Gastroesophageal sphincter (tissue), 4 donors: ENCODE results near the gene RBM43. TPM values are rescaled to one million over a fixed set of nuclear protein-coding genes. Genes with fewer than 3 reads are reported as not detected.

ENCODE experiments used
- ATAC-seq: fragments of 150-250 bp; one replicate; pipeline ENCODE4 v1.9.1; 2016; ENCODE audit warnings: mild to moderate bottlenecking, moderate library complexity
- H3K27ac ChIP-seq, 4 donors: fragments of 200-600 bp; sonication (generic) in 3 of 4; 1 replicate in 3 of 4; 2 replicates in 1 of 4; pipeline ENCODE4 v1.5.1; 2016 to 2019
- H3K27me3 ChIP-seq: fragments of 200-600 bp; sonication (generic); one replicate; pipeline ENCODE4 v1.5.1; 2019
- H3K36me3 ChIP-seq, 2 donors: fragments of 200-600 bp; sonication (generic); one replicate each; pipeline ENCODE4 v1.5.1; 2019; ENCODE audit warnings: control low read depth in 1 of 2
- H3K4me1 ChIP-seq, 3 donors: fragments of 200-600 bp; sonication (generic); 1 replicate in 2 of 3; 2 replicates in 1 of 3; pipeline ENCODE4 v1.5.1; 2016 to 2019; ENCODE audit warnings: control low read depth in 2 of 3
- H3K4me3 ChIP-seq, 2 donors: fragments of 200-600 bp; sonication (generic); one replicate each; pipeline ENCODE4 v1.5.1; 2019; ENCODE audit warnings: mild to moderate bottlenecking in 1 of 2, moderate library complexity in 1 of 2
- H3K9me3 ChIP-seq, 3 donors: fragments of 200-600 bp; sonication (generic); one replicate each; pipeline ENCODE4 v1.5.1; 2017 to 2019; ENCODE audit warnings: control low read depth in 2 of 3
- EP300 ChIP-seq: sonication (generic); formaldehyde crosslinking; IDR thresholded peaks from one replicate; pipeline ENCODE4 v1.6.1; 2017; ENCODE audit warnings: antibody characterized with exemption, mild to moderate bottlenecking
- POLR2A ChIP-seq, 2 donors: fragments of 450-650 bp; IDR thresholded peaks; one replicate each; pipeline ENCODE4 v1.6.1; 2017; ENCODE audit warnings: antibody characterized with exemption in 2 of 2, mild to moderate bottlenecking in 2 of 2, moderate library complexity in 1 of 2
- POLR2AphosphoS5 ChIP-seq: sonication (generic); formaldehyde crosslinking; IDR thresholded peaks from one replicate; pipeline ENCODE4 v1.6.1; 2017; ENCODE audit warnings: antibody characterized with exemption
- WGBS, 2 donors: methylation state at CpG; one replicate each; pipeline ENCODE4 v1.1.5; 2018; ENCODE audit warnings: low coverage in 1 of 2; 5-methylcytosine and 5-hydroxymethylcytosine counted together
- total RNA-seq, 4 donors: library from RNA; depleted of rRNA; stranded (reverse); fragments of >200 nt; gene quantifications; one replicate each; pipeline ENCODE4 v1.1.0, GENCODE V29; 2016
- TF ChIP-seq, protein P1 (sequence below), 4 experiments: fragments of 200-600 bp in 2 of 4; fragments of 450-650 bp in 2 of 4; sonication (generic) in 1 of 4; IDR thresholded peaks; one replicate each; pipeline ENCODE4 v1.5.1; 2017 to 2019; ENCODE audit warnings: antibody characterized with exemption in 4 of 4, mild to moderate bottlenecking in 2 of 4, moderate library complexity in 2 of 4

Gene RBM43
- total RNA-seq, 4 donors from 2014 or later: 4.3 to 9.5 (median 4.9) TPM

DNA sequence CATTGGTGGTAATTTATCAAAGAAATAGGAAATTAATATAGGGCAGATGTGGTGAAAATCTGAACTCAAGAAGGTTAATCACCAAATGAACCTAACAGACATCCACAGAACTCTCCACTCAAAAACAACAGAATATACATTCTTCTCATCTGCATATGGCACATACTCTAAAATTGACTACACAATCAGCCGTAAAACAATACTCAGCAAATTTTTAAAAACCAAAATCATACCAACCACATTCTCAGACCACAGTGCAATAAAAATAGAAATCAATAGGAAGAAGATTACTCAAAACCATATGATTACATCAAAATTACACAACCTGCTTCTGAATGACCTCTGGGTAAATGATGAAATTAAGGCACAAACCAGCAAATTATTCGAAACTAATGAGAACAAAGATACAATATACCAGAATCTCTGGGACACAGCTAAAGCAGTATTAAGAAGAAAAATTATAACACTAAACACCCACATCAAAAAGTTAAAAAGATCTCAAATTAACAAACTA is 31.0 kb downstream of the RBM43 start:
- TF ChIP-seq POLR2A (IDR thresholded peaks at IDR 0.05) (no peak), EP300 (no peak)
- H3K27ac ChIP-seq: no peak overlapping the region
- 73 to 92% methylated on average over 2 of the region's 2 CpGs for WGBS, 2 donors
- H3K4me1 ChIP-seq: no peaks in the 10 kb centered on the region
- no peaks in the 10 kb centered on the region for H3K9me3 ChIP-seq
- no peaks in the 10 kb centered on the region for H3K36me3 ChIP-seq
- no peak for ATAC-seq
- no peaks in the 10 kb centered on the region for H3K27me3 ChIP-seq
- no peak overlapping the region for H3K4me3 ChIP-seq

DNA sequence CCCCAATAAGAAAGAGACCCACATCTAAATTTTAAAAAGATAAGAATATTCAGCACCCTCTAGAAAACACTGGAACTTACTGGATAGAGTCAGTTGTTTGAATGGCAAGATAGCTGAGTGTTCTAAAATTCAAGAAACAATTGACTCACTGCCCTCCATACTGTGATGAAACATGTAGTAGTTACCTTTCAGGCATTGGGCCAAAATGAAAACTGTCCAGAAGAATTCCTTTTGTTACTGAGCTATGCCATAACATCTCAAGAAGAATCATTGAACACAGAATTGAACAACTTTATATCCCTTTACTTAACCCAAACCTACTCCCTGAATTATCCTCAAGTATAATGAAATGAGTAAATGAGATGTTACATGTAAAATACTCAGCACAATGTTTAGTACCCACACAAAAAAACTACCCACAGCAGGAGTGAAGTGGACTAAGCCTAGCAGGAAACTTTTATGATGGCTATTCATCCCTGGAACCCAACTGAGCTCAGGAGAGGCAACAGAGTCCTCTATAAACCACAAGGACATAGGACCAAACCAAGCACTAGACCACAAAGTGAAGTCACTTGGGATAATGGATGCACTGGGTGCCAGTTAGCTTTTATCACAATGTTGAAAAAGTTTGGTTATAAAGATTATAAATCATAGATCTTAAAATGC is 32.7 kb downstream of the RBM43 start:
- no peak for TF ChIP-seq POLR2A (IDR thresholded peaks at IDR 0.05)
- no peak for TF ChIP-seq POLR2AphosphoS5
- no peak for TF ChIP-seq EP300
- TF ChIP-seq, protein P1, sequence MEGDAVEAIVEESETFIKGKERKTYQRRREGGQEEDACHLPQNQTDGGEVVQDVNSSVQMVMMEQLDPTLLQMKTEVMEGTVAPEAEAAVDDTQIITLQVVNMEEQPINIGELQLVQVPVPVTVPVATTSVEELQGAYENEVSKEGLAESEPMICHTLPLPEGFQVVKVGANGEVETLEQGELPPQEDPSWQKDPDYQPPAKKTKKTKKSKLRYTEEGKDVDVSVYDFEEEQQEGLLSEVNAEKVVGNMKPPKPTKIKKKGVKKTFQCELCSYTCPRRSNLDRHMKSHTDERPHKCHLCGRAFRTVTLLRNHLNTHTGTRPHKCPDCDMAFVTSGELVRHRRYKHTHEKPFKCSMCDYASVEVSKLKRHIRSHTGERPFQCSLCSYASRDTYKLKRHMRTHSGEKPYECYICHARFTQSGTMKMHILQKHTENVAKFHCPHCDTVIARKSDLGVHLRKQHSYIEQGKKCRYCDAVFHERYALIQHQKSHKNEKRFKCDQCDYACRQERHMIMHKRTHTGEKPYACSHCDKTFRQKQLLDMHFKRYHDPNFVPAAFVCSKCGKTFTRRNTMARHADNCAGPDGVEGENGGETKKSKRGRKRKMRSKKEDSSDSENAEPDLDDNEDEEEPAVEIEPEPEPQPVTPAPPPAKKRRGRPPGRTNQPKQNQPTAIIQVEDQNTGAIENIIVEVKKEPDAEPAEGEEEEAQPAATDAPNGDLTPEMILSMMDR (IDR thresholded peaks at IDR 0.05): no peak

GRCh38 chr2:151217343-151217742 is 44.3 kb downstream of the RBM43 start:
- WGBS, 2 donors: 69 to 76% methylated on average over 2 to 3 of the region's 3 CpGs
- TF ChIP-seq, protein P1 (IDR thresholded peaks at IDR 0.05): no peak
- TF ChIP-seq POLR2A (IDR thresholded peaks at IDR 0.05): no peak
- no peak for TF ChIP-seq POLR2AphosphoS5
- no peak for TF ChIP-seq EP300
- Histone ChIP-seq H3K4me3 (no peak overlapping the region), H3K9me3 (no peaks in the 10 kb centered on the region), H3K4me1 (no peaks in the 10 kb centered on the region), H3K36me3 (no peaks in the 10 kb centered on the region), H3K27me3 (no peaks in the 10 kb centered on the region), H3K27ac (no peak overlapping the region)
- ATAC-seq: no peak

More for the DNA sequence above, 32.7 kb downstream of the RBM43 start:
- H3K4me3 ChIP-seq: no peak overlapping the region
- H3K27me3 ChIP-seq: peaks cover 3% of the 10 kb centered on the region
- no peaks in the 10 kb centered on the region for H3K4me1 ChIP-seq
- ATAC-seq: no peak
- no peak overlapping the region for H3K27ac ChIP-seq
- H3K9me3 ChIP-seq: no peaks in the 10 kb centered on the region
- no peaks in the 10 kb centered on the region for H3K36me3 ChIP-seq

- no peak overlapping the region for H3K4me3 ChIP-seq
- ATAC-seq: no peak
- H3K36me3 ChIP-seq: no peaks in the 10 kb centered on the region
- no peaks in the 10 kb centered on the region for H3K4me1 ChIP-seq
- no peak overlapping the region for H3K27ac ChIP-seq
- H3K9me3 ChIP-seq: no peaks in the 10 kb centered on the region
- no peaks in the 10 kb centered on the region for H3K27me3 ChIP-seq
- WGBS, 2 donors: 90 to 91% methylated on average over 3 of the region's 3 CpGs
- TF ChIP-seq EP300 (no peak), POLR2AphosphoS5 (no peak), POLR2A (IDR thresholded peaks at IDR 0.05) (no peak)
- TF ChIP-seq, protein P1 (IDR thresholded peaks at IDR 0.05): no peak
These were observed 54.6 kb downstream of the RBM43 start for GRCh38 chr2:151207100-151207499.

- H3K4me3 ChIP-seq: no peak overlapping the region
- no peaks in the 10 kb centered on the region for H3K36me3 ChIP-seq
- H3K4me1 ChIP-seq: no peaks in the 10 kb centered on the region
- H3K9me3 ChIP-seq: no peaks in the 10 kb centered on the region
- TF ChIP-seq POLR2AphosphoS5: no peak
- TF ChIP-seq EP300: no peak
- TF ChIP-seq, protein P1 (IDR thresholded peaks at IDR 0.05): no peak
- TF ChIP-seq POLR2A (IDR thresholded peaks at IDR 0.05): no peak
- no peak overlapping the region for H3K27ac ChIP-seq
- WGBS, 2 donors: 80 to 87% methylated on average over 3 to 4 of the region's 4 CpGs
- no peaks in the 10 kb centered on the region for H3K27me3 ChIP-seq
- no peak for ATAC-seq
These were observed 55.2 kb downstream of the RBM43 start for GRCh38 chr2:151206446-151206968.
